ENCODE results near the gene TENM4. TPM values are rescaled to one million over a fixed set of nuclear protein-coding genes. Genes with fewer than 3 reads are reported as not detected.

TENM4 gene
- total RNA-seq, 2 experiments from 2014 or later = not detected

Small RNAs within 50 kb of the gene (microRNA-seq; reads per million reads assigned to microRNA genes)
- gene MIR5579 (ENCODE audit: borderline microRNAs expressed, borderline replicate concordance) (not detected), gene MIR708 (ENCODE audit: borderline microRNAs expressed, borderline replicate concordance) (4.5 reads per million, percentile 20 among the genes with 10 or more reads in this experiment)

Measured in activated CD8-positive, alpha-beta T cell treated with anti-CD3 and anti-CD28 coated beads for 36 hours (primary cell).